Endothelial cell of umbilical vein (primary cell): ENCODE data around the gene CNTN5. TPM values are rescaled to one million over a fixed set of nuclear protein-coding genes. Genes with fewer than 3 reads are reported as not detected.

Source experiments
- BruUV-seq: library from RNA; stranded (reverse); fragments of 400-500 nt; replicated peaks from 2 replicates; lab custom pipeline; 2021; lab: Mats Ljungman, UMichigan
- CTCF ChIA-PET: fragments of 300-600, 350-600 bp; sonication (Branson Sonifier 250); formaldehyde crosslinking; loops from one replicate; lab custom pipeline; 2021; ENCODE audit warnings: antibody characterized with exemption, inconsistent platforms; lab: Charles Lee
- POLR2A ChIA-PET: fragments of 300-600, 350-600 bp; sonication (Branson Sonifier 250); formaldehyde crosslinking; loops from one replicate; lab custom pipeline; 2021; ENCODE audit warnings: antibody characterized with exemption, inconsistent platforms; lab: Charles Lee
- DNase-seq: peaks from one replicate; pipeline ENCODE4 v3.0.0-alpha.2; 2011; ENCODE audit warnings: low read depth, low spot score
- FAIRE-seq: peaks from 2 replicates; lab custom pipeline; 2011; peaks lifted over from hg19 to GRCh38; lab: Jason Lieb, UNC
- H2AFZ ChIP-seq: 2 replicates; pipeline ENCODE4 v1.6.0; 2012; ENCODE audit warnings: low read depth, low read length, control low read depth, inconsistent platforms
- H3K27ac ChIP-seq: 2 replicates; pipeline ENCODE4 v1.5.1; 2011; ENCODE audit warnings: low read depth, mild to moderate bottlenecking, control low read depth, low read length, moderate library complexity; ENCODE audit not compliant: insufficient read depth
- H3K27me3 ChIP-seq, 2 experiments: 2 replicates each; pipeline versions ENCODE4 v1.6.0 to v1.6.1; 2011; ENCODE audit warnings: low read length in 2 of 2, mixed read lengths in 1 of 2; ENCODE audit not compliant: control insufficient read depth in 2 of 2, insufficient read depth in 2 of 2
- H3K36me3 ChIP-seq, 2 experiments: 2 replicates in 1 of 2; 3 replicates in 1 of 2; pipeline ENCODE4 v1.5.1; 2011; ENCODE audit warnings: low read length in 2 of 2, mild to moderate bottlenecking in 1 of 2, moderate library complexity in 1 of 2; ENCODE audit not compliant: control insufficient read depth in 2 of 2, insufficient read depth in 2 of 2; ENCODE audit errors: extremely low read depth in 1 of 2
- H3K4me1 ChIP-seq: 3 replicates; pipeline ENCODE4 v1.5.1; 2011; ENCODE audit warnings: mild to moderate bottlenecking, low read length; ENCODE audit not compliant: control insufficient read depth, insufficient read depth; ENCODE audit errors: extremely low read depth
- H3K4me2 ChIP-seq: 2 replicates; pipeline ENCODE4 v1.6.1; 2011; ENCODE audit warnings: low read length, control low read depth, mixed read lengths; ENCODE audit not compliant: insufficient read depth
- H3K4me3 ChIP-seq, 3 experiments: fragments of 200-600 bp in 1 of 3; sonication (generic), shearing (Covaris generic) in 1 of 3; replicated peaks in 1 of 3; 2 replicates each; pipeline ENCODE4 v1.5.1; 2011 to 2016; ENCODE audit warnings: control low read depth in 3 of 3, low read length in 3 of 3, mild to moderate bottlenecking in 2 of 3, inconsistent platforms in 1 of 3, low read depth in 1 of 3, moderate library complexity in 1 of 3; ENCODE audit not compliant: insufficient read depth in 1 of 3
- H3K79me2 ChIP-seq: 2 replicates; pipeline ENCODE4 v1.6.0; 2012; ENCODE audit warnings: low read length, inconsistent platforms; ENCODE audit not compliant: control insufficient read depth, insufficient read depth
- H3K9ac ChIP-seq: replicated peaks from 2 replicates; pipeline ENCODE3; 2011; ENCODE audit warnings: low read length, control low read depth; ENCODE audit not compliant: insufficient read depth; ENCODE audit errors: extremely low read depth
- H3K9me1 ChIP-seq: replicated peaks from 3 replicates; pipeline ENCODE4 v1.6.0; 2011; ENCODE audit warnings: mild to moderate bottlenecking, low read length; ENCODE audit not compliant: control insufficient read depth, insufficient read depth; ENCODE audit errors: extremely low read depth
- H3K9me3 ChIP-seq: replicated peaks from 2 replicates; pipeline ENCODE4 v1.5.1; 2012; ENCODE audit warnings: low read length, inconsistent platforms; ENCODE audit not compliant: control insufficient read depth, insufficient read depth
- H4K20me1 ChIP-seq: replicated peaks from 2 replicates; pipeline ENCODE3; 2011; ENCODE audit warnings: mild to moderate bottlenecking, low read length; ENCODE audit not compliant: control insufficient read depth, insufficient read depth; ENCODE audit errors: extremely low read depth
- CTCF ChIP-seq, 2 donors: IDR thresholded peaks; 1 replicate in 1 of 2; 2 replicates in 1 of 2; pipeline ENCODE4 v1.5.1; 2011; ENCODE audit warnings: low read length in 2 of 2, mild to moderate bottlenecking in 2 of 2, moderate library complexity in 2 of 2, control low read depth in 1 of 2, inconsistent platforms in 1 of 2, low read depth in 1 of 2; ENCODE audit not compliant: insufficient read depth in 1 of 2; ENCODE audit errors: extremely low read depth in 1 of 2
- EZH2 ChIP-seq: IDR thresholded peaks from 2 replicates; pipeline ENCODE4 v1.6.1; 2012; ENCODE audit warnings: borderline replicate concordance, low read depth, mild to moderate bottlenecking, moderate library complexity, low read length, inconsistent platforms; ENCODE audit not compliant: severe bottlenecking
- FOS ChIP-seq: IDR thresholded peaks from 2 replicates; pipeline ENCODE4 v1.6.1; 2011; ENCODE audit warnings: mild to moderate bottlenecking, low read length, moderate library complexity, borderline replicate concordance; ENCODE audit not compliant: insufficient read depth
- GATA2 ChIP-seq: IDR thresholded peaks from 2 replicates; pipeline ENCODE4 v1.7.0; 2011; ENCODE audit warnings: low read depth, mild to moderate bottlenecking, moderate library complexity, mixed read lengths, low read length; ENCODE audit not compliant: insufficient read length, insufficient read depth
- JUN ChIP-seq: IDR thresholded peaks from 2 replicates; pipeline ENCODE4 v1.6.1; 2011; ENCODE audit warnings: borderline replicate concordance, low read depth; ENCODE audit not compliant: insufficient read length, insufficient read depth
- MAX ChIP-seq: IDR thresholded peaks from 2 replicates; pipeline ENCODE4 v1.6.1; 2011; ENCODE audit not compliant: insufficient read depth, insufficient read length
- MYC ChIP-seq: IDR thresholded peaks from one replicate; pipeline ENCODE4 v1.6.1; 2011; ENCODE audit warnings: mild to moderate bottlenecking, low read depth, low read length
- POLR2A ChIP-seq: IDR thresholded peaks from 2 replicates; pipeline ENCODE4 v1.6.1; 2012; ENCODE audit warnings: low read depth, mild to moderate bottlenecking, control low read depth, low read length
- POLR2AphosphoS5 ChIP-seq: IDR thresholded peaks from 2 replicates; pipeline ENCODE4 v1.6.1; 2012; ENCODE audit warnings: low read depth, mild to moderate bottlenecking, control low read depth, low read length, moderate library complexity; ENCODE audit not compliant: insufficient read depth
- dilution Hi-C: fragments of 300-500 bp; cut with MboI; formaldehyde crosslinking; loops from one replicate; pipeline ENCODE4 v1.15.0; 2019; ENCODE audit warnings: low sequenced_read_pairs; ENCODE audit not compliant: extremely low pct_ligation_motif_present
- intact Hi-C: fragments of 100-400 bp; cut with micrococcal nuclease; formaldehyde crosslinking; loops from one replicate; pipeline ENCODE4 v1.10.0; 2022
- polyA plus RNA-seq, 4 experiments: library from polyadenylated mRNA; depleted of rRNA in 3 of 4; stranded (reverse) in 3 of 4; unstranded in 1 of 4; fragments of >200 nt; gene quantifications; 2 replicates each; pipeline versions ENCODE4 v1.2.1 to v1.2.3, GENCODE V29; 2011 to 2012; ENCODE audit warnings: missing spikeins in 1 of 4
- total RNA-seq: library from RNA; stranded (reverse); gene quantifications from 2 replicates; pipeline ENCODE4 v1.2.3, GENCODE V29; 2021

The CNTN5 gene
- total and polyA plus RNA-seq, 2 donors (not counting 3 experiments of a cell fraction or from before 2014, with no cell fraction given), result not detected

GRCh38 chr11:99973993-99974392, 953.2 kb downstream of the CNTN5 start:
- H4K20me1 ChIP-seq, result no peaks in the 10 kb centered on the region
- POLR2A ChIA-PET, result no interaction called here
- H3K4me3 ChIP-seq, result no peak overlapping the region
- no TSS peak for BruUV-seq
- TF ChIP-seq MAX (no peak), MYC (no peak), CTCF (IDR thresholded peaks at IDR 0.05; ENCODE audit: extremely low read depth in 1 of 2, insufficient read depth in 1 of 2, low read depth in 1 of 2, low read length in 2 of 2) (no peak), EZH2 (no peak), POLR2A (no peak), FOS (no peak), POLR2AphosphoS5 (no peak), JUN (no peak), GATA2 (no peak)
- intact Hi-C loops, result no loop called here
- DNase-seq, result no peak
- no peaks in the 10 kb centered on the region for H3K27me3 ChIP-seq
- dilution Hi-C loops, result no loop called here
- CTCF ChIA-PET, result no interaction called here
- H3K27ac ChIP-seq, result no peak overlapping the region
- H3K9ac ChIP-seq, result no peak overlapping the region
- H3K9me1 ChIP-seq, result no peaks in the 10 kb centered on the region
- no peaks in the 10 kb centered on the region for H3K36me3 ChIP-seq
- H3K9me3 ChIP-seq, result peaks cover 9% of the 10 kb centered on the region
- no peaks in the 10 kb centered on the region for H3K4me1 ChIP-seq
- no peaks in the 10 kb centered on the region for H3K79me2 ChIP-seq
- H3K4me2 ChIP-seq, result no peak overlapping the region
- no peak overlapping the region for H2AFZ ChIP-seq
- FAIRE-seq, result no peak
